ENCODE measurements around the gene TGOLN2.

TGOLN2 gene

DNA sequence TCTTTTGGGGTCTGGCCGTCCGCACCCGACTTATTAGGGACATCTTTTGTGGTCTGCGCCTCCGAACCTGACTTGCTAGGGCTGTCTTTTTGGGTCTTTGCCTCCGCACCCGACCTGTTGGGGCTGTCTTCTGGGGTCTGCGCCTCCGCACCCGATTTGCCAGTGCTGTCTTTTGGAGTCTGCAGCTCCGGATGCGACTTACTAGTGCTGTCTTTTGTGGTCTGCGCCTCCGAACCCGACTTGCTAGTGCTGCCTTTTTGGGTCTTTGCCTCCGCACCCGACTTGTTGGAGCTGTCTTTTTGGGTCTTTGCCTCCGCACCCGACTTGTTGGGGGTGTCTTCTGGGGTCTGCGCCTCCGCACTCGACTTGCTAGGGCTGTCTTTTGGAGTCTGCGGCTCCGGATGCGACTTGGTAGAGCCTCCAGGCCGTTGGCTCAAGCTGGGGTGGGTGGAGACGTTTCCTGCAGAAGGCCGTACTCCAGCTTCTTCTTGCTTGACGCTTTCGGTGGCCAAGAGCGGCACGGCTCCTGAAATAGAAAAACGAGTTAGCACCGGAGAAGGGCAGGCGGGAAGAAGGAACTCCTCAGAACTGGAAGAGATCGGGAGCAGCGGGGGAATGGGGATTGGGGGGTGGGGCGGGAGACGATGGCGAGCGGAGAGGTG, 498 bp downstream of the TGOLN2 start:
- TF ChIP-seq NFIC (IDR thresholded peaks at IDR 0.05) (no peak), ZBTB7A (IDR thresholded peaks at IDR 0.05; ENCODE audit: low read depth) (peak; percentile 73; the same call in 1 of the 2 replicates)

DNA sequence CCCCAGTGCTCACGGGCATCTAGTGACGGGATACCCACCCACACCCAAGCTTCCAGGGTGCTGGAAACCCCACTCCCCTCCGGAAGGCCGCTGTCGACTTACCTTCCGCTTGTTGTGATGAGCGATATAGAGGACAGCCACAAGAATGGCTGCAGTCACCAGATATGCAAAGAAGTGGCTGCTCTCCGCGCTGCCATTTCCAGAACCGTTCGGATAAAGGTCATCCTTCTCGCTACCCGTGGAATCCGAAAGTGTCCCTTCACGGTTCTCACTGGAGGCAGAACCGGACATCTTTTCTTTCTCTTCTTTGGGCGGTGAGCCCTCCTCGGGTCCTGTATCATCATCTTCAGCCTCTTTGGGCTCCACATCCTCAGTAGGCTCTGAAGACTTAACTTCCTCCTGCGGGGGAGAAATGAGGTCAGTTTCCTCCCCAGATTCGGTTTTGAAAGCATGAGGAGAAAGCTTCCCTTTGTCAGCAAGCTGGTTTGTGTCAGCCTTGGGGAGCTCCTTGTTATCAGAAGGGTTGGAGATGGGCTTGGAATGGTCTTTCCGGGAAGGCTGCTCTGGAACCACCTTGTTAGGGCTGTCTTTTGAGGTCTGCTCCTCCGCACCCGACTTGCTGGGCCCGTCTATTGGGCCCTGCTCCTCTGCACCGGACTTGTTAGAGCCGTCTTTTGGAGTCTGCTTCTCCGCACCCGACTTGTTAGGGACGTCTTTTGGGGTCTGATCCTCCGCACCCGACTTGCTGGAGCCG, 1.2 kb downstream of the TGOLN2 start:
- no peak for TF ChIP-seq CREB1 (IDR thresholded peaks at IDR 0.05; ENCODE audit: low read depth)
- no peak for TF ChIP-seq EGR1 (IDR thresholded peaks at IDR 0.05)
- TF ChIP-seq, protein P1, sequence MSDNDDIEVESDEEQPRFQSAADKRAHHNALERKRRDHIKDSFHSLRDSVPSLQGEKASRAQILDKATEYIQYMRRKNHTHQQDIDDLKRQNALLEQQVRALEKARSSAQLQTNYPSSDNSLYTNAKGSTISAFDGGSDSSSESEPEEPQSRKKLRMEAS (IDR thresholded peaks at IDR 0.05), result no peak
- TF ChIP-seq, protein P2, sequence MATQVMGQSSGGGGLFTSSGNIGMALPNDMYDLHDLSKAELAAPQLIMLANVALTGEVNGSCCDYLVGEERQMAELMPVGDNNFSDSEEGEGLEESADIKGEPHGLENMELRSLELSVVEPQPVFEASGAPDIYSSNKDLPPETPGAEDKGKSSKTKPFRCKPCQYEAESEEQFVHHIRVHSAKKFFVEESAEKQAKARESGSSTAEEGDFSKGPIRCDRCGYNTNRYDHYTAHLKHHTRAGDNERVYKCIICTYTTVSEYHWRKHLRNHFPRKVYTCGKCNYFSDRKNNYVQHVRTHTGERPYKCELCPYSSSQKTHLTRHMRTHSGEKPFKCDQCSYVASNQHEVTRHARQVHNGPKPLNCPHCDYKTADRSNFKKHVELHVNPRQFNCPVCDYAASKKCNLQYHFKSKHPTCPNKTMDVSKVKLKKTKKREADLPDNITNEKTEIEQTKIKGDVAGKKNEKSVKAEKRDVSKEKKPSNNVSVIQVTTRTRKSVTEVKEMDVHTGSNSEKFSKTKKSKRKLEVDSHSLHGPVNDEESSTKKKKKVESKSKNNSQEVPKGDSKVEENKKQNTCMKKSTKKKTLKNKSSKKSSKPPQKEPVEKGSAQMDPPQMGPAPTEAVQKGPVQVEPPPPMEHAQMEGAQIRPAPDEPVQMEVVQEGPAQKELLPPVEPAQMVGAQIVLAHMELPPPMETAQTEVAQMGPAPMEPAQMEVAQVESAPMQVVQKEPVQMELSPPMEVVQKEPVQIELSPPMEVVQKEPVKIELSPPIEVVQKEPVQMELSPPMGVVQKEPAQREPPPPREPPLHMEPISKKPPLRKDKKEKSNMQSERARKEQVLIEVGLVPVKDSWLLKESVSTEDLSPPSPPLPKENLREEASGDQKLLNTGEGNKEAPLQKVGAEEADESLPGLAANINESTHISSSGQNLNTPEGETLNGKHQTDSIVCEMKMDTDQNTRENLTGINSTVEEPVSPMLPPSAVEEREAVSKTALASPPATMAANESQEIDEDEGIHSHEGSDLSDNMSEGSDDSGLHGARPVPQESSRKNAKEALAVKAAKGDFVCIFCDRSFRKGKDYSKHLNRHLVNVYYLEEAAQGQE (IDR thresholded peaks at IDR 0.05; ENCODE audit: low read depth), result no peak
- TF ChIP-seq TCF12 (IDR thresholded peaks at IDR 0.05; ENCODE audit: low read depth), result no peak
- no peak for TF ChIP-seq NFIC (IDR thresholded peaks at IDR 0.05)
- TF ChIP-seq CEBPB (IDR thresholded peaks at IDR 0.05), result no peak

DNA sequence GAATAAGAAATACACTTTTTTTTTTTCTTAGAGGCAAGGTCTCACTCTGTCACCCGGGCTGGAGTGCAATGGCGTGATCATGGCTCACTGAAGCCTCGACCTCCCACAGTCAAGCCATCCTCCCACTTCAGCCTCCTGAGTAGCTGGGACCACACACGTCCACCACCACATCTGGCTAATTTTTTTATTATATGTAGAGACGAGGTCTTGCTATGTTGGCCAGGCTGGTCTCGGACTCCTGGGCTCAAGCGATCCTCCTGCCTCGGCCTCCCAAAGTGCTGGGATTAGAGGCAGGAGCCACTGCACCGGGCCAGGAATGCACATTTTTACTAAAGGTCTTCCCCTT, 2.4 kb downstream of the TGOLN2 start:
- TF ChIP-seq EGR1 (IDR thresholded peaks at IDR 0.05) (no peak), ZBTB7A (IDR thresholded peaks at IDR 0.05; ENCODE audit: low read depth) (no peak), RAD21 (IDR thresholded peaks at IDR 0.05; ENCODE audit: low read depth) (no peak)

DNA sequence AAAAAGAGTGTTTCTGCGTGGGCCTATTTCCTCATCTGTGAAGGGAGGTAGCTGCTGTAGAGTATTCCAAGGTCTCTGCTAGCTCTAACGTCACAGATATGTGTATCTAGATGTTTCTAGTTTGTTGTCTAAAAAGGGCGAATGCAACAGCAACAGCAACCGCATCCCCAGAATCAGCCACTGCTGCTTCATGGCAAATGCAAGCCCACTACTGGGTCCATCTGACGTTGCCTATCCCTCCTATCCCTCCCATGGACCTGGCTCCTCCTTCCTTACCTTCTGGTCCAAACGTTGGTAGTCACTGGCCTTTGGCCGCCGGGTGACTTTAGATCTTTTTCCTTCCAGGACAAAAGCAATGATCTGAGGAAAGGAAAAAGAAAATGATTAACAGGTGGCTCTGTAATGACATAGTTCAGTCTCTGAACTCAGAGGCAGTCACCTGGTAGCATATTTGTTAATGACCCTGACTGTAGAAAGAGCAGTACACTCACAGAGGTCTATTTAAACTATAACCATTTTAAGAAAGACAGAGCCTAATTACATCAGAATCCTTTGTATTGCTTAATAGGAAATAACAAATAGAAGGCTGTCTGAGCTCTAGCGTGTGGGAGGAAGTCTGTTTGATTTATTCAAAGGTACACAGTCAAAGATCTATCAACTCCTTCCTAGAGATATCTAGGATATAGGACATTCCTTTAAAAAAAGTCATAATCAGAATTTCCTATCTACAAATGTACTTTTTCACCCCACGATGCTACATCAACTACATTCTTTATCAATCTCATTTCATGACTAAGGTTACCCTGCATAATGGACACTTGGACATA, 2.9 kb downstream of the TGOLN2 start:
- TF ChIP-seq NFIC (IDR thresholded peaks at IDR 0.05), result no peak
- TF ChIP-seq, protein P3, sequence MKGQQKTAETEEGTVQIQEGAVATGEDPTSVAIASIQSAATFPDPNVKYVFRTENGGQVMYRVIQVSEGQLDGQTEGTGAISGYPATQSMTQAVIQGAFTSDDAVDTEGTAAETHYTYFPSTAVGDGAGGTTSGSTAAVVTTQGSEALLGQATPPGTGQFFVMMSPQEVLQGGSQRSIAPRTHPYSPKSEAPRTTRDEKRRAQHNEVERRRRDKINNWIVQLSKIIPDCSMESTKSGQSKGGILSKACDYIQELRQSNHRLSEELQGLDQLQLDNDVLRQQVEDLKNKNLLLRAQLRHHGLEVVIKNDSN (IDR thresholded peaks at IDR 0.05), result no peak

DNA sequence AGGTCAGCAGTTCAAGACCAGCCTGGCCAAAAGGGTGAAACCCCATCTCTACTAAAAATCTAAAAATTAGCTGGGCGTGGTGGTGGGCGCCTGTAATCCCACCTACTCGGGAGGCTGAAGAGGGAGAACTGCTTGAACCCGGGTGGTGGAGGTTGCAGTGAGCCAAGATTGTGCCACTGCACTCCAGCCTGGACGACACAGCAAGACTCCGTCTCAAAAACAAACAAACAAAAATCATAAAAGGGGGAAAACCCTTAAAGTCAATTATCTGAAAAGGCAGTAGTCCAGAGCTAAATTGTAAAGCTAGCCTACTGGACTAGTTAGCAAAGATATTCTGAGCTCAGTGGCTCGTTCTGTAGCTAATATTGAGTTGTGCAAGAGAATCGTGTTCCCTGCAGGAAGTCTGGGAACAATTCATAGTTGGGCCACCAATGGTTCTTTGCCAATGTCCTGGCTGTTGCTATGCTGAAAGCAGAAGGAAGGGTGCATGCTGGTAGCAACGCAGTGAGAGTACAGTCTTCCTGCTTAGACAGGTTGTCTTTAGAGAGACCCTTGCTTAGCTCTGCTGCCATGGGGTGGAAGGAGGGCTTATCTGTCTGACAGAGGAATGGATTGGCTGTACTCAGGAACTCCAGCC, 4.3 kb downstream of the TGOLN2 start:
- TF ChIP-seq, protein P2 (IDR thresholded peaks at IDR 0.05; ENCODE audit: low read depth), result no peak
- TF ChIP-seq RAD21 (IDR thresholded peaks at IDR 0.05; ENCODE audit: low read depth), result no peak
- no peak for TF ChIP-seq CEBPB (IDR thresholded peaks at IDR 0.05)
- TF ChIP-seq CREB1 (IDR thresholded peaks at IDR 0.05; ENCODE audit: low read depth), result no peak
- TF ChIP-seq TCF12 (IDR thresholded peaks at IDR 0.05; ENCODE audit: low read depth), result no peak
- TF ChIP-seq, protein P1 (IDR thresholded peaks at IDR 0.05), result no peak
- TF ChIP-seq TAF1 (IDR thresholded peaks at IDR 0.05; ENCODE audit: low read depth), result no peak
- no peak for TF ChIP-seq YY1 (IDR thresholded peaks at IDR 0.05; ENCODE audit: low read depth)
- TF ChIP-seq, protein P3 (IDR thresholded peaks at IDR 0.05), result no peak
- no peak for TF ChIP-seq ZBTB7A (IDR thresholded peaks at IDR 0.05; ENCODE audit: low read depth)
- no peak for TF ChIP-seq NFIC (IDR thresholded peaks at IDR 0.05)
- TF ChIP-seq FOXM1 (IDR thresholded peaks at IDR 0.05; ENCODE audit: borderline replicate concordance, low read depth), result no peak
- no peak for TF ChIP-seq EGR1 (IDR thresholded peaks at IDR 0.05)
- no peak for TF ChIP-seq TEAD4 (IDR thresholded peaks at IDR 0.05)
- no peak for TF ChIP-seq EP300 (IDR thresholded peaks at IDR 0.05; ENCODE audit: borderline replicate concordance)

DNA sequence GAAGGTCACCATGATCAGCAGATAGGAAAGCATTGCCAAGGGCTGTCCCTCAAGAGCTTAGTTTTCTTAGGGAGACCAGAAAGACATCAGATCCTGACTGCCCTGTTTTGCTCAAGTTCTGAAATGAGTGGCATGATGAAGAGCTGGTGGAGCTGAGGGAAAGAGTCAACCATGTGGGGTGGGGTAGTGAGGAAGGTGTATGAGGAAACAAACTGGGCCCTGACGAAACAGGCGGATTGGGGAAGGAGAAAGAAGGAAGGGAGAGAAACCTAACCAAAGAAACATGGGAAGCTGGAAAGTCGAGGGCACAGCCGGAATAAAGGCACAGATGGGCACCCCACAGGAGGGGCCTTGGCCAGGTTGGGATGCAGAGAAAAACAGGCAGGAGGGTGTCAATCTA, 8.0 kb downstream of the TGOLN2 start:
- TF ChIP-seq RAD21 (IDR thresholded peaks at IDR 0.05; ENCODE audit: low read depth), result no peak
- TF ChIP-seq, protein P2 (IDR thresholded peaks at IDR 0.05; ENCODE audit: low read depth), result no peak
- no peak for TF ChIP-seq TEAD4 (IDR thresholded peaks at IDR 0.05)
- no peak for TF ChIP-seq TAF1 (IDR thresholded peaks at IDR 0.05; ENCODE audit: low read depth)
